HepG2 (cell line): ENCODE data around the gene LOX.

Experiments used
- CAMTA2 ChIP-seq: sonication (generic); formaldehyde crosslinking; IDR thresholded peaks from 2 replicates; pipeline ENCODE4 v1.4.0; 2020; ENCODE audit warnings: mild to moderate bottlenecking, missing genetic modification reagents, borderline replicate concordance
- CBX1 ChIP-seq: IDR thresholded peaks from one replicate; pipeline ENCODE4 v1.6.1; 2016; ENCODE audit warnings: antibody characterized with exemption, low read depth
- POLR2AphosphoS5 ChIP-seq: IDR thresholded peaks from 2 replicates; pipeline ENCODE4 v1.6.1; 2012; ENCODE audit warnings: low read depth, low read length
- ZNF24 ChIP-seq: fragments of 450-650 bp; IDR thresholded peaks from 2 replicates; pipeline ENCODE4 v1.6.1; 2017; ENCODE audit warnings: antibody characterized with exemption, mild to moderate bottlenecking
- TF ChIP-seq, protein P1 (sequence below): sonication (generic); formaldehyde crosslinking; IDR thresholded peaks from 2 replicates; pipeline ENCODE4 v1.8.0; 2022; ENCODE audit warnings: missing genetic modification reagents, mild to moderate bottlenecking, borderline replicate concordance
- TF ChIP-seq, protein P2 (sequence below): sonication (generic); formaldehyde crosslinking; IDR thresholded peaks from 2 replicates; pipeline ENCODE4 v1.5.0; 2020; ENCODE audit warnings: mild to moderate bottlenecking, missing genetic modification reagents, moderate library complexity
- TF ChIP-seq, protein P3 (sequence below), 2 experiments: IDR thresholded peaks; 2 replicates each; pipeline ENCODE4 v1.6.1; 2011 to 2012; ENCODE audit warnings: low read length in 2 of 2, borderline replicate concordance in 1 of 2, low read depth in 1 of 2, mild to moderate bottlenecking in 1 of 2, moderate library complexity in 1 of 2
- TF ChIP-seq, protein P4 (sequence below): sonication (generic); formaldehyde crosslinking; IDR thresholded peaks from 2 replicates; pipeline ENCODE4 v1.4.0; 2020; ENCODE audit warnings: missing genetic modification reagents, borderline replicate concordance

DNA sequence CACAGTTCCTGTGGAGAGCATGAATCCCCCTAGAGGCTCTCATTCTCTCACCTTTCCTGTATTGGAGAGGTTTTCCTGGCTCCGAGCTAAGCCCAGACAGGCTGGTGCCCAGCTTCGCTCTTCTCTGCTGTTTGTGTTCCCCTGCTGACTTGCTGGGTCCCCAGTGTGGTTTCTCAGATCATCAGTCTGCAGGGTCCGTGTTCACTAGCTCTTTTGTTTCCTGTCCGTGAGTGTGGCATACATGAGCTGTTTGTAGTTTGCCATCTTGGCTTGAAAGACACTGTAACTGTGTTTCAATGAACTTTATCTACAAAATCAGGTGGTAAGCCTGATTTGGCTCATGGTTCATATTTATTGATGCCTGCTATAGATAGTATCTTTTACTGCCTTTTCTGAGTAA lies 23.8 kb downstream of the LOX start:
- TF ChIP-seq, protein P1, sequence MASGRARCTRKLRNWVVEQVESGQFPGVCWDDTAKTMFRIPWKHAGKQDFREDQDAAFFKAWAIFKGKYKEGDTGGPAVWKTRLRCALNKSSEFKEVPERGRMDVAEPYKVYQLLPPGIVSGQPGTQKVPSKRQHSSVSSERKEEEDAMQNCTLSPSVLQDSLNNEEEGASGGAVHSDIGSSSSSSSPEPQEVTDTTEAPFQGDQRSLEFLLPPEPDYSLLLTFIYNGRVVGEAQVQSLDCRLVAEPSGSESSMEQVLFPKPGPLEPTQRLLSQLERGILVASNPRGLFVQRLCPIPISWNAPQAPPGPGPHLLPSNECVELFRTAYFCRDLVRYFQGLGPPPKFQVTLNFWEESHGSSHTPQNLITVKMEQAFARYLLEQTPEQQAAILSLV = no peak
- TF ChIP-seq, protein P2, sequence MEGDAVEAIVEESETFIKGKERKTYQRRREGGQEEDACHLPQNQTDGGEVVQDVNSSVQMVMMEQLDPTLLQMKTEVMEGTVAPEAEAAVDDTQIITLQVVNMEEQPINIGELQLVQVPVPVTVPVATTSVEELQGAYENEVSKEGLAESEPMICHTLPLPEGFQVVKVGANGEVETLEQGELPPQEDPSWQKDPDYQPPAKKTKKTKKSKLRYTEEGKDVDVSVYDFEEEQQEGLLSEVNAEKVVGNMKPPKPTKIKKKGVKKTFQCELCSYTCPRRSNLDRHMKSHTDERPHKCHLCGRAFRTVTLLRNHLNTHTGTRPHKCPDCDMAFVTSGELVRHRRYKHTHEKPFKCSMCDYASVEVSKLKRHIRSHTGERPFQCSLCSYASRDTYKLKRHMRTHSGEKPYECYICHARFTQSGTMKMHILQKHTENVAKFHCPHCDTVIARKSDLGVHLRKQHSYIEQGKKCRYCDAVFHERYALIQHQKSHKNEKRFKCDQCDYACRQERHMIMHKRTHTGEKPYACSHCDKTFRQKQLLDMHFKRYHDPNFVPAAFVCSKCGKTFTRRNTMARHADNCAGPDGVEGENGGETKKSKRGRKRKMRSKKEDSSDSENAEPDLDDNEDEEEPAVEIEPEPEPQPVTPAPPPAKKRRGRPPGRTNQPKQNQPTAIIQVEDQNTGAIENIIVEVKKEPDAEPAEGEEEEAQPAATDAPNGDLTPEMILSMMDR (CRISPR knock-in tag) = no peak
- TF ChIP-seq, protein P3, sequence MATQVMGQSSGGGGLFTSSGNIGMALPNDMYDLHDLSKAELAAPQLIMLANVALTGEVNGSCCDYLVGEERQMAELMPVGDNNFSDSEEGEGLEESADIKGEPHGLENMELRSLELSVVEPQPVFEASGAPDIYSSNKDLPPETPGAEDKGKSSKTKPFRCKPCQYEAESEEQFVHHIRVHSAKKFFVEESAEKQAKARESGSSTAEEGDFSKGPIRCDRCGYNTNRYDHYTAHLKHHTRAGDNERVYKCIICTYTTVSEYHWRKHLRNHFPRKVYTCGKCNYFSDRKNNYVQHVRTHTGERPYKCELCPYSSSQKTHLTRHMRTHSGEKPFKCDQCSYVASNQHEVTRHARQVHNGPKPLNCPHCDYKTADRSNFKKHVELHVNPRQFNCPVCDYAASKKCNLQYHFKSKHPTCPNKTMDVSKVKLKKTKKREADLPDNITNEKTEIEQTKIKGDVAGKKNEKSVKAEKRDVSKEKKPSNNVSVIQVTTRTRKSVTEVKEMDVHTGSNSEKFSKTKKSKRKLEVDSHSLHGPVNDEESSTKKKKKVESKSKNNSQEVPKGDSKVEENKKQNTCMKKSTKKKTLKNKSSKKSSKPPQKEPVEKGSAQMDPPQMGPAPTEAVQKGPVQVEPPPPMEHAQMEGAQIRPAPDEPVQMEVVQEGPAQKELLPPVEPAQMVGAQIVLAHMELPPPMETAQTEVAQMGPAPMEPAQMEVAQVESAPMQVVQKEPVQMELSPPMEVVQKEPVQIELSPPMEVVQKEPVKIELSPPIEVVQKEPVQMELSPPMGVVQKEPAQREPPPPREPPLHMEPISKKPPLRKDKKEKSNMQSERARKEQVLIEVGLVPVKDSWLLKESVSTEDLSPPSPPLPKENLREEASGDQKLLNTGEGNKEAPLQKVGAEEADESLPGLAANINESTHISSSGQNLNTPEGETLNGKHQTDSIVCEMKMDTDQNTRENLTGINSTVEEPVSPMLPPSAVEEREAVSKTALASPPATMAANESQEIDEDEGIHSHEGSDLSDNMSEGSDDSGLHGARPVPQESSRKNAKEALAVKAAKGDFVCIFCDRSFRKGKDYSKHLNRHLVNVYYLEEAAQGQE (IDR thresholded peaks at IDR 0.05; ENCODE audit: borderline replicate concordance in 1 of 2, low read depth in 1 of 2, low read length in 2 of 2) = no peak
- TF ChIP-seq CAMTA2 (CRISPR knock-in tag) (no peak), POLR2AphosphoS5 (no peak), CBX1 (no peak), ZNF24 (no peak)
- TF ChIP-seq, protein P4, sequence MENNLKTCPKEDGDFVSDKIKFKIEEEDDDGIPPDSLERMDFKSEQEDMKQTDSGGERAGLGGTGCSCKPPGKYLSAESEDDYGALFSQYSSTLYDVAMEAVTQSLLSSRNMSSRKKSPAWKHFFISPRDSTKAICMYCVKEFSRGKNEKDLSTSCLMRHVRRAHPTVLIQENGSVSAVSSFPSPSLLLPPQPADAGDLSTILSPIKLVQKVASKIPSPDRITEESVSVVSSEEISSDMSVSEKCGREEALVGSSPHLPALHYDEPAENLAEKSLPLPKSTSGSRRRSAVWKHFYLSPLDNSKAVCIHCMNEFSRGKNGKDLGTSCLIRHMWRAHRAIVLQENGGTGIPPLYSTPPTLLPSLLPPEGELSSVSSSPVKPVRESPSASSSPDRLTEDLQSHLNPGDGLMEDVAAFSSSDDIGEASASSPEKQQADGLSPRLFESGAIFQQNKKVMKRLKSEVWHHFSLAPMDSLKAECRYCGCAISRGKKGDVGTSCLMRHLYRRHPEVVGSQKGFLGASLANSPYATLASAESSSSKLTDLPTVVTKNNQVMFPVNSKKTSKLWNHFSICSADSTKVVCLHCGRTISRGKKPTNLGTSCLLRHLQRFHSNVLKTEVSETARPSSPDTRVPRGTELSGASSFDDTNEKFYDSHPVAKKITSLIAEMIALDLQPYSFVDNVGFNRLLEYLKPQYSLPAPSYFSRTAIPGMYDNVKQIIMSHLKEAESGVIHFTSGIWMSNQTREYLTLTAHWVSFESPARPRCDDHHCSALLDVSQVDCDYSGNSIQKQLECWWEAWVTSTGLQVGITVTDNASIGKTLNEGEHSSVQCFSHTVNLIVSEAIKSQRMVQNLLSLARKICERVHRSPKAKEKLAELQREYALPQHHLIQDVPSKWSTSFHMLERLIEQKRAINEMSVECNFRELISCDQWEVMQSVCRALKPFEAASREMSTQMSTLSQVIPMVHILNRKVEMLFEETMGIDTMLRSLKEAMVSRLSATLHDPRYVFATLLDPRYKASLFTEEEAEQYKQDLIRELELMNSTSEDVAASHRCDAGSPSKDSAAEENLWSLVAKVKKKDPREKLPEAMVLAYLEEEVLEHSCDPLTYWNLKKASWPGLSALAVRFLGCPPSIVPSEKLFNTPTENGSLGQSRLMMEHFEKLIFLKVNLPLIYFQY (CRISPR knock-in tag) = no peak
